Brain microvascular endothelial cell (primary cell): ENCODE results near the gene DLGAP1.

Experiments used
- DNase-seq: peaks from one replicate; pipeline ENCODE4 v3.0.0-alpha.2; 2020
- H3K27ac ChIP-seq: fragments of 250-450 bp; sonication (Bioruptor Pico); 2 replicates; pipeline ENCODE4 v1.5.1; 2020; ENCODE audit warnings: mild to moderate bottlenecking, moderate library complexity
- H3K27me3 ChIP-seq: fragments of 250-450 bp; sonication (Bioruptor Pico); replicated peaks from 2 replicates; pipeline ENCODE4 v1.5.1; 2020; ENCODE audit warnings: mild to moderate bottlenecking
- H3K36me3 ChIP-seq: fragments of 250-450 bp; sonication (Bioruptor Pico); replicated peaks from 2 replicates; pipeline ENCODE4 v1.5.1; 2020; ENCODE audit warnings: mild to moderate bottlenecking
- H3K4me3 ChIP-seq: 2 replicates; pipeline ENCODE4 v1.5.1; 2011; ENCODE audit warnings: low read depth, mild to moderate bottlenecking, control low read depth, low read length, moderate library complexity
- in situ Hi-C: cut with HindIII; loops from 2 replicates; pipeline ENCODE4 v1.10.0; 2017; ENCODE audit warnings: low sequenced_read_pairs, low pct_ligation_motif_present
- TF ChIP-seq, protein P1 (sequence below): IDR thresholded peaks from 2 replicates; pipeline ENCODE4 v1.5.1; 2011; ENCODE audit warnings: low read depth, mild to moderate bottlenecking, moderate library complexity, low read length, control low read depth, inconsistent platforms; ENCODE audit errors: missing control alignments

The DLGAP1 gene

DNA sequence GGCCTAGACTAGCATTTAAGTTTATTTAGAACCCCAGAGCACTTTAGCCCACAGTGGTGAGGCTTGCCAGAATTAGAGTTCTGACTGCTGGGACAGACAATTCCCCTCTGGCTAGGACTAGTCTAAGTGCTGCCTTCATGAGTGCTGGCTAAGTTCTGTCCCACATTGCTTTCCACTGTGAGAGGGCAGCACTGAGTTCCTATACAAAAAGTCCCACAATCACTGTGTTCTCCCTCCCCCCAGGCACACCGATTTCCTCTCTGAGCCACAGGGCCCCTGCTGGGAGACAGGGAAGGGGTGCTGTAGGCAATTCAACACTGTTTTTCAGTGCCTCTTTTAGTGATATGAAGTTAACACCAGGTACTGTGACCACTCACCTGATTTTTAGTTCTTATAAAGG lies 310.9 kb downstream of the DLGAP1 start:
- TF ChIP-seq, protein P1, sequence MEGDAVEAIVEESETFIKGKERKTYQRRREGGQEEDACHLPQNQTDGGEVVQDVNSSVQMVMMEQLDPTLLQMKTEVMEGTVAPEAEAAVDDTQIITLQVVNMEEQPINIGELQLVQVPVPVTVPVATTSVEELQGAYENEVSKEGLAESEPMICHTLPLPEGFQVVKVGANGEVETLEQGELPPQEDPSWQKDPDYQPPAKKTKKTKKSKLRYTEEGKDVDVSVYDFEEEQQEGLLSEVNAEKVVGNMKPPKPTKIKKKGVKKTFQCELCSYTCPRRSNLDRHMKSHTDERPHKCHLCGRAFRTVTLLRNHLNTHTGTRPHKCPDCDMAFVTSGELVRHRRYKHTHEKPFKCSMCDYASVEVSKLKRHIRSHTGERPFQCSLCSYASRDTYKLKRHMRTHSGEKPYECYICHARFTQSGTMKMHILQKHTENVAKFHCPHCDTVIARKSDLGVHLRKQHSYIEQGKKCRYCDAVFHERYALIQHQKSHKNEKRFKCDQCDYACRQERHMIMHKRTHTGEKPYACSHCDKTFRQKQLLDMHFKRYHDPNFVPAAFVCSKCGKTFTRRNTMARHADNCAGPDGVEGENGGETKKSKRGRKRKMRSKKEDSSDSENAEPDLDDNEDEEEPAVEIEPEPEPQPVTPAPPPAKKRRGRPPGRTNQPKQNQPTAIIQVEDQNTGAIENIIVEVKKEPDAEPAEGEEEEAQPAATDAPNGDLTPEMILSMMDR = no peak

DNA sequence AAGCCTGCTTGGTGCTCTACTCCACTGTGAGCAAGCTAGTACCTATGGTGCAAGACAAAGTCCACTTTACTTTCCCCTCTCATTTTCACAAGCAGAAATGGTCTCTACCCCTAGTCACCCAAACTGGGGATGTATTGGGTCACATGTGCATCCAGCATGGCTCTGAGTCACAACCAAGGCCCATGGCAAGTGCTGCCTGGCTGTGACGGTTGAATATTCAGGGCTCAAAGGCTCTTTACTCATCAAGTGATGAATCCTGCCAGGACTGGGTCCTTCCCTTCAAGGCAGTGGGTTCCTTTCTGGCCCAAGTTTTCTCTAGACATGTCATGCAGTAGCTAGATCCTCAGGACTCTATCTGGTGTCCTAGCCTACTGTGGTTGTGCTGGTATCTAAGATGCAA lies 311.5 kb downstream of the DLGAP1 start:
- in situ Hi-C loops = no loop called here

More for the DNA sequence above, 310.9 kb downstream of the DLGAP1 start:
- DNase-seq = no peak
- Histone ChIP-seq H3K4me3 (no peak overlapping the region), H3K36me3 (no peaks in the 10 kb centered on the region), H3K27me3 (no peaks in the 10 kb centered on the region), H3K27ac (no peak overlapping the region)
- in situ Hi-C loops = no loop called here

DNA sequence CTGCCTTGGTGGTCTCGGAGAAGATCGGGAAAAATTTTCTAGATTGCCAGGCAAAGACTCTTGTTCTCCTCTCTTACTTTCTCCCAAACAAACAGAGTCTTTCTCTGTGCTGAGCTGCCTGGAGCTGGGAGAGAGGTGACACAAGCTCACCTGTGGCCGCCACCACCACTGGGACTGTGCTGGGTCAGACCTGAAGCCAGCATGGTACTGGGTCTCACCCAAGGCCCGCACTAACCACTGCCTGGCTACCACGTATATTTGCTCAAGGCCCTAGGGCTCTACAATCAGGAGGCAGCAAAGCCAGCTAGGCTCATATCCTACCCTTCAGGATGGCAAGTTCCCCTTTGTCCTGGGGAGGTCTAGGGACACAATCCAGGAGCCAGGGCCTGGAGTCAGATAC lies 312.2 kb downstream of the DLGAP1 start:
- Histone ChIP-seq H3K4me3 (no peak overlapping the region), H3K27ac (no peak overlapping the region), H3K27me3 (no peaks in the 10 kb centered on the region), H3K36me3 (no peaks in the 10 kb centered on the region)
- in situ Hi-C loops = no loop called here
- DNase-seq = no peak
- TF ChIP-seq, protein P1 = no peak

More for the DNA sequence above, 311.5 kb downstream of the DLGAP1 start:
- no peak for DNase-seq
- no peaks in the 10 kb centered on the region for H3K27me3 ChIP-seq
- TF ChIP-seq, protein P1 = no peak
- H3K4me3 ChIP-seq = no peak overlapping the region
- H3K36me3 ChIP-seq = no peaks in the 10 kb centered on the region
- no peak overlapping the region for H3K27ac ChIP-seq

DNA sequence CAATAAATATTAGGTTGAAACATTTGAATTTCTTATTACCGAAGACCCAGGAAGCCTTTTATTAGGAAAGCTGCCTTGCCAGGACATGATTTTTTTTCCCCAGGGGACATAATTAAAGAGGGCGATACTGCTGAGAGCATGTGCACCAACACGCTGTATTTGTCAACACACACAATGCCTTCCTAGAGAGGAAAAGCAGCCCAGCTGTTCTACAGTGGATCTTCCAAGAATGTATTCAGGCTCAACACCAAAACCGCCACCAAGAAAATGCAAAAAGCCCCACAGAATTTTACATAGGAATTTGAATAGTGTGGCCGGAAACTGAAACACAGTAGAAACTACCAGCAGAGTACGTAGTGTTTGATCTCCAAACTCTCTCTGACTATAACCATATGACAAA lies 320.4 kb downstream of the DLGAP1 start:
- Histone ChIP-seq H3K27me3 (no peaks in the 10 kb centered on the region), H3K36me3 (no peaks in the 10 kb centered on the region), H3K27ac (no peak overlapping the region), H3K4me3 (no peak overlapping the region)
- TF ChIP-seq, protein P1 = no peak
- in situ Hi-C loops = no loop called here
- no peak for DNase-seq

DNA sequence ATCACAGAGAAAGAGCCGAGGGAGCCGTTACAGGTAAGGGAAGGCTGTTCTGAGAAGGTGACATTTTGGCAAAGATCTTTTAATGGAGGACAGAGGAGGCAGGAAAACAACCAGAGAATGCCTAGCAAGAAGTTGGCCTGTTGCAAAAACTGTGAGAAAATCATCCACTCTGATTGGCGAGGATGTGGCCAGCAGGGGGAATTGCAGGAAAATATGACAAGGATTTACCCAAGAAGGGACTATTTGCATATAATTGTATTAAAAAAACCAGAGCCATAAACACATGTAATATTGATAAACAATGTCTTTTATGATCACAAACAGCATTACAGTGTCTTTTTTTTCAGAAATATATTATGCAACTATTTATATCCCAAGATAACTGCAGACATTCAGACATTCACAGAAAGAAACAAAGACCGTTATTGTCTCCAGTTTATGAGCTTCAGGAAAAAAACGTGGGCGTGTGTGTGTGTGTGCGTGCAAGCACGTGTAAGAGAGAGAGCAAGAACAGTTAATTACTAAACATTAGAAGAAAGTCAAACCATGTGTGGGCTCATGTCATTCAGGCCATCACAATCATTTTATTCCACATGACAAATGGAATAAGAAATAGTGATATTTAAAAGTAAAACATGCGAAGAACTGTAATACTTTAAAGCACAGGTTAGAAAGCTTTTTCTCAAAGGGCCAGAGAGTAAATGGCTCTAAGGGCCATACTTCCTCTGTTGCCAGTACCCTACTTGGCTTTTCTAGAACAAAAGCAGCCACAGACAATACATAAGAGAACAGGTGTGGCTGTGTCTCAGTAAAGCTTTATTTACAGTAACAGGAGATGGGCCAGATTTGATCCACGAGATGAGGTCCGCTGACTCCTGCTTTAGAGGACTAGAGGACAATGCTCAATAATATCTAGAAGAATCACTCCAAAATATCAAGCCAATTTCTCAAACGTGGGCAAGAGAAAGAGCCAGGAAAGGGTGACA lies 324.1 kb downstream of the DLGAP1 start:
- in situ Hi-C loops = no loop called here
- Histone ChIP-seq H3K27ac (no peak overlapping the region), H3K27me3 (no peaks in the 10 kb centered on the region), H3K4me3 (no peak overlapping the region), H3K36me3 (no peaks in the 10 kb centered on the region)
- TF ChIP-seq, protein P1 = peak; percentile 41
- no peak for DNase-seq
